Measurements from ENCODE around the gene ADGB. TPM values are rescaled to one million over a fixed set of nuclear protein-coding genes. Genes with fewer than 3 reads are reported as not detected.
A peak's percentile ranks its signal among the peaks of the same experiment; 100 is the strongest.

Gene ADGB
- total and polyA plus RNA-seq, 2 of the 13 experiments (the other 11 are each of a cell fraction or from before 2014, with no cell fraction given): not detected

DNA sequence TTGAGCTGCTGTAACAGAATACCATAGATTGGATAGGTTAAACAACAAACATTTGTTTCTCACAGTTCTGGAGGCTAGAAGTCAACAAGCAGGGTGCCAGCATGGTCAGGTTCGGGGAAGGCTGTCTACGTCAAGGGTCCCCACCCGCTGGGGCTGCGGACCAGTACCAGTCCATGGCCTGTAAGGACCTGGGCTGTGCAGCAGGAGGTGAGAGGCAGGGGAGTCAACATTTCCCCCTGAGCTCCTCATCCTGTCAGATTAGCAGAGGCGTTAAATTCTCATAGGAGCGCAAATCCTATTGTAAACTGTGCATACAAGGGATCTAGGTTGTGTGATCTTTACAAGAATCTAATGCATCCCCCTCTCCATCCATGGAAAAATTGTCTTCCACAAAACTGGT, 3.8 kb downstream of the ADGB start (continued):
- TF ChIP-seq ZNF18 (CRISPR knock-in tag; IDR thresholded peaks at IDR 0.05; ENCODE audit: insufficient replicate concordance): no peak
- TF ChIP-seq HOXA7 (CRISPR knock-in tag; IDR thresholded peaks at IDR 0.05): no peak
- TF ChIP-seq, protein P1, sequence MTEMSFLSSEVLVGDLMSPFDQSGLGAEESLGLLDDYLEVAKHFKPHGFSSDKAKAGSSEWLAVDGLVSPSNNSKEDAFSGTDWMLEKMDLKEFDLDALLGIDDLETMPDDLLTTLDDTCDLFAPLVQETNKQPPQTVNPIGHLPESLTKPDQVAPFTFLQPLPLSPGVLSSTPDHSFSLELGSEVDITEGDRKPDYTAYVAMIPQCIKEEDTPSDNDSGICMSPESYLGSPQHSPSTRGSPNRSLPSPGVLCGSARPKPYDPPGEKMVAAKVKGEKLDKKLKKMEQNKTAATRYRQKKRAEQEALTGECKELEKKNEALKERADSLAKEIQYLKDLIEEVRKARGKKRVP (CRISPR knock-in tag; IDR thresholded peaks at IDR 0.05): no peak

GRCh38 chr6:146613947-146614346, 15.2 kb downstream of the ADGB start:
- CTCF ChIA-PET (ENCODE audit: low intra/inter-chr PET ratio, low total read pairs): no interaction called here
- FAIRE-seq (no peak), ATAC-seq (no peak), DNase-seq (ENCODE audit: low spot score) (no peak)
- Histone ChIP-seq H3K27me3 (ENCODE audit: control insufficient read depth in 1 of 2, insufficient read depth in 2 of 2, low read length in 2 of 2) (no peaks in the 10 kb centered on the region), H3K4me3 (replicated peaks in 1 of 3; ENCODE audit: insufficient read depth in 1 of 3, low read depth in 2 of 3, low read length in 3 of 3) (no peak overlapping the region), H3K9me3 (ENCODE audit: low read length) (no peaks in the 10 kb centered on the region), H3K27ac (ENCODE audit: extremely low read length, insufficient read depth, low read length) (no peak overlapping the region), H4K20me1 (ENCODE audit: insufficient read depth, low read length) (no peaks in the 10 kb centered on the region), H3K9ac (ENCODE audit: insufficient read depth, low read depth, low read length) (no peak overlapping the region), H3K4me2 (ENCODE audit: low read depth, low read length) (no peak overlapping the region), H2AFZ (ENCODE audit: low read length) (no peak overlapping the region), H3K4me1 (ENCODE audit: insufficient read depth, low read length) (no peaks in the 10 kb centered on the region), H3K36me3 (replicated peaks in 1 of 2; ENCODE audit: control insufficient read depth in 1 of 2, insufficient read depth in 2 of 2, low read length in 2 of 2) (no peaks in the 10 kb centered on the region), H3K79me2 (ENCODE audit: insufficient read depth, low read length) (no peaks in the 10 kb centered on the region)
- TF ChIP-seq ATF1 (CRISPR knock-in tag; IDR thresholded peaks at IDR 0.05) (no peak), ADNP (CRISPR knock-in tag; IDR thresholded peaks at IDR 0.05) (no peak), HNRNPK (IDR thresholded peaks at IDR 0.05; ENCODE audit: low read depth, low read length, poor library complexity, severe bottlenecking) (peak; percentile 90)
- WGBS (ENCODE audit: low lambda C conversion rate): 39% methylated on average over 3 of the region's 3 CpGs
- no TSS peak for BruUV-seq (replicated peaks)
- POLR2A ChIA-PET: no interaction called here
- in situ Hi-C loops (cut with HindIII; ENCODE audit: extremely low pct_ligation_motif_present, low pct_unique_long_range_greater_than_20kb) (no loop called here), intact Hi-C loops (cut with micrococcal nuclease; ENCODE audit: unreplicated experiment) (no loop called here)

All from HepG2 (cell line).